Islet of Langerhans (tissue), 1 donor: Measurements from ENCODE around the gene FABP6.
A peak's percentile ranks its signal among the peaks of the same experiment; 100 is the strongest.
"Not testable (repeated sequence)": the region's sequence is repeated elsewhere in the genome, so short reads cannot be mapped to it uniquely, and the experiment has no call there.

Experiments used
- FAIRE-seq: peaks from one replicate; lab custom pipeline; 2011; peaks lifted over from hg19 to GRCh38; lab: Jason Lieb, UNC

Gene FABP6

GRCh38 chr5:160229190-160229742 lies at the start of gene FABP6:
FABP6 (plus strand) TSS chr5:160229506; CDS start chr5:160229558, 52 bp downstream.
- FAIRE-seq: no peak

GRCh38 chr5:160180931-160181330 lies 48.4 kb upstream of the FABP6 start:
- no peak for FAIRE-seq

DNA sequence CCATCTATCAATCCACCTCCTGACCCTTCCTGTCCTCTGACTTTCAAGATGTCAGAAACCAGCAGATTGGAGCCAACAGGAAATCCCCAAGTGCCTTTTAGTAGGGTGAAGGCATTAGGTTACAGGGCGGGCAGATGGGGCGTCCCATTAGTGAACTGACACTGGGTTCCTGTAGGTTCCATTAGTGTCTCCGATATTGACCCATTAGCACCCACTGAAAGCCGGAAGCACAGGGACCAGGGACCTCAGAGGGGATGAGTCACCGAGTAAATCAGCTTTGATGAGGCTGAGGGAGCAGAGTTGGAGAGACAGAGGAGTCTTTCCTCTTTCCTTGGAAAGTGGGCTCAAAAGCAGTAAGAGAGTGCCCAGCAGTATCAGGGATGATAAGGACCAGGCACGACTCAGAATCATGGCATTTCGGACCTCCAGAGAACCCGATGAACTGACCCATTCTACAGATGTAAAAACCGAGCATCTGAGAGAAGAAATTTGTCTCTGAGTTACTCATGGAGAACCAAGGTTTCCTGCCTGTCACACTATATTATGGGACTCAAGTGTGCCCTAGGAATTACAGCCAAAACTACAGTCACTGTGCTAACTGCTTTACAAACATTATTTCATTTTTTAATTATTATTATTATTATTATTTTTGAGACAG lies 47.2 kb upstream of the FABP6 start:
- FAIRE-seq: peak; percentile 61

GRCh38 chr5:160183075-160183474 lies 46.2 kb upstream of the FABP6 start:
- no peak for FAIRE-seq

DNA sequence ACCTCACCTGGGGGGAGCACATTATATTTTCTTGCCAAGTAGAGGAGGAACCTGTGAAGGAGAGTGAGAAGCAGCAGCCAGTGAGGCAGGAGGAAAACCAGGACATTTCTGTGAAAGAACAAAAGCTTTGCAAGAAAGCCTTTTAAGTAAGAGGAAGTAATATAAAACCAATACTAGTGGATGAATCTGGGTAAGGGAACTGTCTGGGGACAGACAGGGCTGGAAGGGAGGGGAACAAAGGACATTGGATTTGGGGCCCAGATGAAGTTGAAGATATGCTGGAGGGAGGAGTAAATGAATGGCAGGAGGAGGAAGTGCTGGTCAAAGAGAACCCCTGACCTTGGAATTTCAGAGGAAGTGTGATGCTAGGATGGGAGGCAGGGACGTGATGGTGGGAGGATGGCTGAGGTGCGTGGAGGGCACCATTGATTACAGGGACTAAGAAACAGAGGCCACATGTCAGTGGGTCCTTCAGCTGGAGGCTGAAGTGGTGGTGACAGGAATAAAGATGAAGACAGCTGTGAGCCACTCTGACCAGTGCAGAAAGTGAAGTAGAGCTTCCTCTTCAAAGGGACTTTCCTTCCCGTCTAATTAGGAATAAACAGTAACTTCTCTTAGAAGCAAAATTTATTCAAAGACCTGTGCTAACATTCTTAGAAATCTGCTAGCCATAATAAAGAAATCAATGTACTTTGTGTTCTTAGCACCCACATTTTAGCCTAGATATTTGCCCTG lies 43.5 kb upstream of the FABP6 start:
- no peak for FAIRE-seq

DNA sequence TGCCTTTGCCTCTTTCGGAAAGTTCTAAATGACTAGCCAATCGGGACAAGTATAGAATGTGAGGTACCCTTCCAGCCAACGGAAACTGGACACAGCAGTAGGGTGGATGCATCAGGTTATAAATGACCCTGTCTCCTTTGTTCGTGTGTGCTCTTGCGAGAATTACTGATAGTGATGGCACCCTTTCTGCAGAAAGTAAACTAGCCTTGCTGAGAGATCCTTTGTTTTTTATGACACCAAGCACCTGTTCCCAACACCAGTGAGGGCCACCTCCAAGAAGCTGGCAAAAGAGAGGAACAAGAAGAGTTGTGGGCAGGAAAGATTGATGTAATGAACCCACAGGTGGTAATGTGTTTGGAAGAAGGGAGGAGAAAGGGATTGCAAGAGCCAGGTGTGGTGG lies 42.8 kb upstream of the FABP6 start:
- FAIRE-seq: no peak

DNA sequence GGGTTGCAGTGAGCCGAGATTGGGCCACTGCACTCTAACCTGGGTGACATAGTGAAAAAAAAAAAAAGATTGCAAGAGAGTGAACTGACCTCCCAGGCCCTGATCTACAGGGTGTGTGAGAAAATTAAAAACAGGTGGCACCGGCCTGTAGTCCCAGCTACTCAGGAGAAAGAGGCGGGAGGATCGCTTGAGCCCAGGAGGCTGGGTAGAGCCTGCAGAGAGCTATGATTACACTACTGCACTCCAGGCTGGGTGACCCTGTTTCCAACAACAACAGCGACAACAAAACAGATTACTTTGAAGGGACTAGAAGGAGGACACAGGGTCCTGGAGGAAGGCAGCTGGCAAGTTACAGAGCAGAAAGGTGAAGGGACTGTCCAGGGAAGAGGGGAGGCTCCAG lies 42.2 kb upstream of the FABP6 start:
- no peak for FAIRE-seq

- FAIRE-seq: no peak
These were observed 40.9 kb upstream of the FABP6 start for GRCh38 chr5:160188141-160189015.

GRCh38 chr5:160192424-160192823 lies 36.9 kb upstream of the FABP6 start:
- no peak for FAIRE-seq

- FAIRE-seq: not testable (repeated sequence)
These were observed 36.2 kb upstream of the FABP6 start for GRCh38 chr5:160193076-160193475.

DNA sequence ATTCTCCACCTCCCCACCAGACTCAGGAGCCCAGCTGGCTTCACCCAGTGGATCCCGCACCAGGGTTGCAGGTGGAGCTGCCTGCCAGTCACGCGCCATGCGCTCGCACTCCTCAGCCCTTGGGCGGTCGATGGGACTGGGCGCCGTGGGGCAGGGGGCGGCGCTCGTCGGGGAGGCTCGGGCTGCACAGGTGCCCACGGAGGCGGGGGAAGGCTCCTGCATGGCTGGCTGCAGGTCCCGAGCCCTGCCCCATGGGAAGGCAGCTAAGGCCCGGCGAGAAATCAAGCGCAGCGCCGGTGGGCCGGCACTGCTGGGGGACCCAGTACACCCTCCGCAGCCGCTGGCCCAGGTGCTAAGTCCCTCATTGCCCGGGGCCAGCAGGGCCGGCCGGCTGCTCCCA lies 35.5 kb upstream of the FABP6 start:
- not testable (repeated sequence) for FAIRE-seq

GRCh38 chr5:160197341-160198144 lies 31.8 kb upstream of the FABP6 start:
- no peak for FAIRE-seq

GRCh38 chr5:160198146-160198545 lies 31.2 kb upstream of the FABP6 start:
- no peak for FAIRE-seq

DNA sequence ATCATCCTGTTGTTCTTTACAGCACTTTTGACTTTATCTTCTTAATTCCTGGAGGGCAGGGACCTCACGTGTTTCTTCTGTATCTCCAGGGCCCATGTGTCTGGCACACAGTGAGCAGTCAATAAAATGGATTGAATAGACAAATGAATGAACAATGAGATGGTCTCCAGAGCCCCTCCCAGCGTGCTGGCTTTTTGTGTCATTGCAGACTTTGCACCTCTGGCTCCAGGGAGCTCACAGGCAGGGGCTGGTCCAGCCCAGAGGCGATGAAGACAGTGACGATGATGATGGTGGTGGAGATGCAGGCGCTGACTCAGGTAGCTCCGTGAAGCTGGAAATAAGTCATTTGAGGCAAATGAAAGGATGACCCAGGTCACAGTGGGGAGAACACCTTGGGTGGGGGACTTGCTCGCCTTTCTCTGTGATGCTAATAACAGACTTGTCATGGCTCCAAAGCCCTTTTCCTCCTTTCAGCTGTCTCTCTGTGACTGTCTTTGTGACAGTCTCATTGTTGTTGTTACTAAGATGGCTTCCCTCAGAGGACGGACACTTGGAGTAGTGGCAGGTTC lies 30.4 kb upstream of the FABP6 start:
- FAIRE-seq: no peak

- no peak for FAIRE-seq
These were observed 29.8 kb upstream of the FABP6 start for GRCh38 chr5:160199410-160199911.

DNA sequence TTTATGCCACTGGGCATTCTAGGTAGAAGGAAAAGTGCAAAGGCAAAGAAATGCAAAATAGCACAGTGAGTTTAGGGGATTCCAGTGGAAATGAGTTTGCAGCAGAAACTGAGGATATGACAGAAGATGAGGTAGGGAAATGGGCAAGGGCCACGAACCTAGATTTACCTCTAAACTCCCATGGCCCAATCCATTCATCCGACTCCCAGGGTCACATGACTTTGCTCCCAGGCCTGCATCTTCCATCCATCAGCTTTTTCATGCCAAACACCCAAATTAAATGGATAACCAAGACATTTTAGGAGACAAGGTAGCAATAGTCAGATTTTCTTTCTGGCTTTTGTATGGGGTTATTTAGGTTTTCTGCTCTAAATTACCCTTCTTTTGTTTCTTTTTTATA lies 22.2 kb upstream of the FABP6 start:
- no peak for FAIRE-seq

GRCh38 chr5:160209917-160210316 lies 19.4 kb upstream of the FABP6 start:
- FAIRE-seq: no peak

DNA sequence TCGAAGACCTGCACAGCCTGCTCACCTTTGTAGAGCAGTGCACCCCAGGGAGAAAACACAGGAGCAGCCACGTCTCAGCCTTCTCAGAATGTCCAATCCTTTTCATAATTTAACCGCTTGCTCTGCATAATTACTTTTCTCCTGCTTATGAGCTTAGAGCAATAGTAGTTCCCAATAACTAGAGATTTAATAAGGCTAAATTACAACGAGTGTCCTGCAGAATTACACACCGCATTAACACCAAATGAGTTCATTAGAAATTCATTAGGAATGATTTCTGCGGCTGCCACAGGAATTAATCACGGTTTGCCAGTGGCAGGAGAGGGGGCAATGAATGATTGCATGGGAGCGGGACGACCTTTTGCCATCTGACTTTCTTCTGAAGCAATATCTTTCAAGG lies 18.7 kb upstream of the FABP6 start:
- no peak for FAIRE-seq

DNA sequence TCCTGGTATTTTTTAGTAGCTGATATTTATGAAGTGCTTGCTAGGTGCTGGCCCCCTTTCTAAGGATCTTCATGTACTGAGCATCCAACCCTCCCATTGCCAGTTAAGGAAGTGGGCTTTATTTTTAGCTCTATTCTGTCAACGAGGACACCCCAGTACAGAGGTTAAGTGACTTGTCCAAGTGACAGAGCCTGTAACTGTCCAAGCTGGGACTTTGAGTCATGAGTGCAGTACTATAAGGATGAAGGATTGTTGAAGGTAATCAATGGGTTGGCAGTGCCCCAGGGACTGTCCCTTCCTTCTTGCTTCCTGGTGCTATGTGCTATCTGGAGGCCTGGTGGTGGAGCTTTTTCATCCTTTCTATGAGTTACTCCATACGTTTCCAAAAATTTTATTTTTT lies 18.0 kb upstream of the FABP6 start:
- no peak for FAIRE-seq

DNA sequence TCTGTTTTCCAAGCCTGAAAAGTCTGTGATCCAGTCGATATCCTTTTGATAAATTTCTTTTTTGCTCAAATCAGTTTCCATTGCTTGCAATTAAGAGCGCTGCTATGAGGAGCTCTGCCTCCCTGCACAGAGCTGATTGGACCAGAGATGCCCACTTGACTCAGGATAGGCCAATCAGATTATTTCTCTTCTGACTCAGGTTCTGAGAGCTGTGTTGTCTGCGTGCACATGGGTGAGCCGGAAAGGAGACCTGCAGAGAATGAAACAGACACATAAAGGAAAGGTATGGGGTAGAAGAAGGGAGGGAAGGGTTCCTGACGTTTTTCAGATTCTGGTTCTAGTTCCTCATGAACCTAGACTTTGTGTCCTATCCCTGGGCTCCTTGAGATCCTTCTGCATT lies 15.8 kb upstream of the FABP6 start:
- no peak for FAIRE-seq

- FAIRE-seq: no peak
These were observed 9.9 kb upstream of the FABP6 start for GRCh38 chr5:160219356-160219755.
